Endothelial cell (in vitro differentiated cells): Measurements from ENCODE around the gene WSCD2. TPM values are rescaled to one million over a fixed set of nuclear protein-coding genes. Genes with fewer than 3 reads are reported as not detected.

Experiments used
- DNase-seq: peaks from one replicate; pipeline ENCODE4 v3.0.0; 2021; ENCODE audit warnings: low spot score
- H3K27ac Mint-ChIP-seq: one replicate; pipeline ENCODE4 v1.8.0; 2021; ENCODE audit warnings: mixed read lengths, inconsistent platforms; ENCODE audit not compliant: unreplicated experiment
- H3K27me3 Mint-ChIP-seq: one replicate; pipeline ENCODE4 v1.8.0; 2021; ENCODE audit warnings: mild to moderate bottlenecking, moderate library complexity, mixed read lengths, inconsistent platforms; ENCODE audit not compliant: unreplicated experiment
- H3K36me3 Mint-ChIP-seq: one replicate; pipeline ENCODE4 v1.8.0; 2021; ENCODE audit warnings: mild to moderate bottlenecking, low read depth, mixed read lengths, inconsistent platforms; ENCODE audit not compliant: unreplicated experiment
- H3K4me1 Mint-ChIP-seq: one replicate; pipeline ENCODE4 v1.8.0; 2021; ENCODE audit warnings: mild to moderate bottlenecking, mixed read lengths, inconsistent platforms; ENCODE audit not compliant: unreplicated experiment
- H3K4me3 Mint-ChIP-seq: one replicate; pipeline ENCODE4 v1.8.0; 2021; ENCODE audit warnings: mild to moderate bottlenecking, mixed read lengths, inconsistent platforms; ENCODE audit not compliant: unreplicated experiment
- H3K9me3 Mint-ChIP-seq: one replicate; pipeline ENCODE4 v1.8.0; 2021; ENCODE audit warnings: mixed read lengths, inconsistent platforms; ENCODE audit not compliant: unreplicated experiment
- total RNA-seq: library from RNA; stranded (reverse); fragmentation: NEBNext Ultra II Directional; extraction: Animal tissue kit (Norgen Biotek cat#: 25700); gene quantifications from one replicate; pipeline ENCODE4 v1.2.1, GENCODE V29; 2021; ENCODE audit not compliant: unreplicated experiment
- TF ChIP-seq, protein P1 (sequence below): fragments of 200-600 bp; sonication (generic); IDR thresholded peaks from one replicate; pipeline ENCODE4 v1.5.0; 2021; ENCODE audit warnings: antibody characterized with exemption; ENCODE audit not compliant: unreplicated experiment

WSCD2 gene
- total RNA-seq, 1 donor from 2014 or later: not detected

DNA sequence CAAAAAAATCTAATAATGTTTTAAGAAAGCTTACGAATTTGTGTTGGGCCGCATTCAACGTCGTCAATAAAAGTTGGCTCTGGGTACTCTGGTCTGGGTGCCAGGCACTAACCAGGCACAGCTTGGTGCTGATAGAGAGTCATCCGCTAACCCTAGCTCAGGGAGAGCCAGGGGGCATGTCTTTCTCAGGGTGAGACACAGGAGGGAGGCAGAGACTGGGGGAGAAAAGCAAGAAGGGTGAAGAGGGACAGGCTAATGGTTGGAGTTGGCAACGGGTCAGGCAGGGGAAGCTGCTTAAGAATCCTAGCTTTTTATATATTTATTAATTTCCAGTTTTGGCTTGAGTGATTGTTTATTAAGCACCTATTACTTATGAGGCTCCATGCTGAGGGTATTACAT lies 105.1 kb downstream of the WSCD2 start:
- no peak overlapping the region for H3K4me3 Mint-ChIP-seq
- DNase-seq: peak; percentile 11
- no peaks in the 10 kb centered on the region for H3K27me3 Mint-ChIP-seq
- no peak overlapping the region for H3K27ac Mint-ChIP-seq
- H3K9me3 Mint-ChIP-seq: peaks cover 7% of the 10 kb centered on the region
- H3K4me1 Mint-ChIP-seq: peaks cover 8% of the 10 kb centered on the region
- TF ChIP-seq, protein P1, sequence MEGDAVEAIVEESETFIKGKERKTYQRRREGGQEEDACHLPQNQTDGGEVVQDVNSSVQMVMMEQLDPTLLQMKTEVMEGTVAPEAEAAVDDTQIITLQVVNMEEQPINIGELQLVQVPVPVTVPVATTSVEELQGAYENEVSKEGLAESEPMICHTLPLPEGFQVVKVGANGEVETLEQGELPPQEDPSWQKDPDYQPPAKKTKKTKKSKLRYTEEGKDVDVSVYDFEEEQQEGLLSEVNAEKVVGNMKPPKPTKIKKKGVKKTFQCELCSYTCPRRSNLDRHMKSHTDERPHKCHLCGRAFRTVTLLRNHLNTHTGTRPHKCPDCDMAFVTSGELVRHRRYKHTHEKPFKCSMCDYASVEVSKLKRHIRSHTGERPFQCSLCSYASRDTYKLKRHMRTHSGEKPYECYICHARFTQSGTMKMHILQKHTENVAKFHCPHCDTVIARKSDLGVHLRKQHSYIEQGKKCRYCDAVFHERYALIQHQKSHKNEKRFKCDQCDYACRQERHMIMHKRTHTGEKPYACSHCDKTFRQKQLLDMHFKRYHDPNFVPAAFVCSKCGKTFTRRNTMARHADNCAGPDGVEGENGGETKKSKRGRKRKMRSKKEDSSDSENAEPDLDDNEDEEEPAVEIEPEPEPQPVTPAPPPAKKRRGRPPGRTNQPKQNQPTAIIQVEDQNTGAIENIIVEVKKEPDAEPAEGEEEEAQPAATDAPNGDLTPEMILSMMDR: no peak
- no peaks in the 10 kb centered on the region for H3K36me3 Mint-ChIP-seq

DNA sequence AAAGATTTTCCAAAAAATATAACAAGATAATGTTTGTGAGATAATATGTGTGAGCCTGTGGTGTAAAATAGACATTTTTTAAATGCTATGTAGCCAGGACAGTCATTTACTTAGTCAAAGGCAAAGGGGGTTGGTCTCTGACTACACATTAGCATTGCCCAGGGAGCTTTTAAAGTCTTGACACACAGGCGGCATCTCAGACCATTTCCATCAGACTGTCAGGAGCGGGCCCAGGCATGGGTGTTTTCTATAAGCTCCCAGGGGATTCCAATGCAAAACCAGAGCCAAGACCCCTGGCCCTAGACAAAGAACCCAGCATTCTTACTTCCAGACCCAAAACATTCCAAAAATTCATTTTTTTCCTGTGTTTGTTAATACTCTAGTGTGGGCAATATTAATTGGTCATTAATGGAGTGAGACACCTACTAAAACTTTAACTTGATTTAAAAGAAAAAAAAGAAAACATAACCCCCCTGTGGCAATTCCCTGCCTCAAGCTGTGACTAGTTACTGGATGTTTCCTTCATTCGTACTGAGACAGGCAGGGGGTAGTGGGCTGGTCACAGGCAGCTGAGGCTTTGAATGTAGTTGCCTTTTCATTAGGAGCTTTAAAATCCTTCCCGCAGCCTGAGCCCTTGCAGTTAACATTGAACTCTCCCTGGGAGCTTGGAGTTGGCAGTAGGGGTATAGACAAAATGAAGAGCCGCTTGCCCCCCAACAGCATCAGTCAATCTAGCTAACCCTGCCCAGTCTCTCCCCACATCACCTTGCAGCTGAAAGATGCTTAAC lies 106.3 kb downstream of the WSCD2 start:
- TF ChIP-seq, protein P1: no peak
- Mint-ChIP-seq H3K9me3 (peaks cover 7% of the 10 kb centered on the region), H3K27ac (no peak overlapping the region), H3K36me3 (no peaks in the 10 kb centered on the region), H3K4me3 (no peak overlapping the region), H3K27me3 (peaks cover 3% of the 10 kb centered on the region), H3K4me1 (peaks cover 7% of the 10 kb centered on the region)
- no peak for DNase-seq

DNA sequence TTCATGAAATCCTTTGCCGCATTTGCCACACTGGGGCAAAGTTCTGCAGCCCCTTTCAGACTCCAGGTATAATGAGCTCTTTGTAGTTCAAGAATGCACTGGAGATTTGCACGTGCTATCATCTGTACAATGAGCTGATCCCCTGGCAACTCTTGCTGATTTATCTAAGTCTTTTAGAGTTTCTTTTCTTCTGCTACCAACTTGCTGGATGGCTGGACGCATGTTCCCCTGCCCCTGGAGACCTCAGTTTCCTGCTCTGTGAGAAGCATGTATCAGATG lies 106.8 kb downstream of the WSCD2 start:
- H3K36me3 Mint-ChIP-seq: no peaks in the 10 kb centered on the region
- H3K4me1 Mint-ChIP-seq: peaks cover 4% of the 10 kb centered on the region
- H3K27ac Mint-ChIP-seq: no peak overlapping the region
- peaks cover 3% of the 10 kb centered on the region for H3K27me3 Mint-ChIP-seq
- H3K4me3 Mint-ChIP-seq: no peak overlapping the region
- no peak for DNase-seq
- peaks cover 7% of the 10 kb centered on the region for H3K9me3 Mint-ChIP-seq
- TF ChIP-seq, protein P1: no peak

DNA sequence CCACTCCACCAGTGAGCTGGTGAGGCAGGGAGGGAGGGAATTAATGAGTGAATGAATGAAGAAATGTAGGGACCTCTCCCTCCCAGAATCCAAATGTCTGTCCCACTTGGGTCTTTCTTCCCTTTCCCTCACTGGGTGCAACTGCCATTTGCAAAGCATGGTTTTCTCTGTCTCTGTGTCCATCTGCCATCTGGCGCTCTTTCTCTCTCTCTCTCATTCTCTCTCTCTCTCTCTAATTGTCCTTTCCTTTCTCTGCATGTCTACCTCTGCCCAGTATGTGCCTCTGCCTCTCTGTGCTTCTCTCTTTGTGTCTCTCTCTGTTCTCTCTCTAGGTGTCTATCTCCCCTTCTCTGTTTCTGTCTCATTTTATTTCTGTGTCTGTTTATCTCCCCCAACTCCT lies 107.3 kb downstream of the WSCD2 start:
- no peak for DNase-seq
- no peak overlapping the region for H3K4me3 Mint-ChIP-seq
- peaks cover 3% of the 10 kb centered on the region for H3K27me3 Mint-ChIP-seq
- H3K9me3 Mint-ChIP-seq: peaks cover 7% of the 10 kb centered on the region
- no peaks in the 10 kb centered on the region for H3K36me3 Mint-ChIP-seq
- peaks cover 4% of the 10 kb centered on the region for H3K4me1 Mint-ChIP-seq
- TF ChIP-seq, protein P1: no peak
- H3K27ac Mint-ChIP-seq: no peak overlapping the region

DNA sequence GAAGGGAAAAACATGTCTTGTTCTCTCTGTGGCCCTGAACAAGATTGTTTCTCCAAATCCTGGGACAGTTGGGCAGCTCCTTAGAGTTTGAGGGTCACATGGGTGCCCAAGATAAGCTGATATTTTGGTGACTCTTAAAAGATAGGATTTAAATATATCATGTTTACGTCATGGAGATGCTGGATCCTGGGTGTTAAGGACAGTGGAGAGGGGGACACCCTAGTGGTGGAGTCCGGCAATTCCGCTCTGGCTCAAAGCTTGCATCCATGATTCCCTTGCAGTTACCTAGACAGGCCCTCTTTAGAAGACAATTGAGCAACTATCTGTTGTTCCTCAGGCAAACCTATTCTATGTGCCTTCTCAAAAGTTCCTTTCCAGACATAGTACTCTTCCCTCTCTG lies 108.2 kb downstream of the WSCD2 start:
- no peak for DNase-seq

More for the DNA sequence above, 108.2 kb downstream of the WSCD2 start:
- peaks cover 3% of the 10 kb centered on the region for H3K27me3 Mint-ChIP-seq
- H3K4me3 Mint-ChIP-seq: no peak overlapping the region
- H3K4me1 Mint-ChIP-seq: no peaks in the 10 kb centered on the region
- peaks cover 7% of the 10 kb centered on the region for H3K9me3 Mint-ChIP-seq
- H3K27ac Mint-ChIP-seq: no peak overlapping the region
- TF ChIP-seq, protein P1: peak; percentile 64
- H3K36me3 Mint-ChIP-seq: no peaks in the 10 kb centered on the region
